GM18858 (cell line): ENCODE results near the gene STYXL2.

Experiments
- ATAC-seq: cut with Tn5 transposase; IDR thresholded peaks from one replicate; pipeline ENCODE4 v1.9.1; 2021; ENCODE audit not compliant: unreplicated experiment

The STYXL2 gene

DNA sequence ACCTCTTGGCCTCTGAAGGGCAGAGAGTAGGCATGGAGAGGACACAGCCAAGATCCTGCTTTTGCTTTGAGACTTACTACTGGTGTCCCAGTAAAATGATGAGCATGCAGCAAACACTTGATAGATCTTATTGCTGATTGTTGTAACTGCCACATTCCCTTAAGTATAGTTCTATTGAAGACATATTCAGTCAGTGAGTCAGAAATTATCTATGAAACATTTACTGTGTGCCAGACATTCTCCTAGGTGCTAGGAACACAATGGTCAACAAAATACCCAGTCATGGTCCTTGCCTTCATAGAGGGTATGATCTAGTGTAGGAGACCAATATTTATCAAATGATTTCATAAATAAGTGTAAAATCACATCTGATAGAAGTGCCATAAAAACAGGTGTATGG lies 13.6 kb downstream of the STYXL2 start:
- no peak for ATAC-seq

DNA sequence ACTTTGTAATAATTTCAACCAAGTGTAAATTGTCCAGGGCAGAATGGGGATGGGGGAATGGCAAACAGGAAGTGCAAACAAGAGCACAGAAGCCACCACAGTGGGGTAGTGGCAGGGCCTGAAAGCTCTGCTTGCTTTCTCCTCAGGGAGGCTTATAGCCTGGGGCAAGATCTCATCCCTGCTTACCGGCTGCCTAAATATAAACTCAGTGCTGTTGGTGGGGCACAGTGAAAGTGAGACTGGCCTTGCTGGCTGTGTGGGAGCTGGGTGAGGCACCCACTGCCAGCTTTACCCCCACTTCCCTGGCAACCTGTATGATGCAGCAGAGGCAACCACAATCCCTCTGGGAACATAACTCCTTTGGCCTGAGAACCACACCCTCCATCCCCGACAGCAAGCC lies 15.2 kb downstream of the STYXL2 start:
- no peak for ATAC-seq

DNA sequence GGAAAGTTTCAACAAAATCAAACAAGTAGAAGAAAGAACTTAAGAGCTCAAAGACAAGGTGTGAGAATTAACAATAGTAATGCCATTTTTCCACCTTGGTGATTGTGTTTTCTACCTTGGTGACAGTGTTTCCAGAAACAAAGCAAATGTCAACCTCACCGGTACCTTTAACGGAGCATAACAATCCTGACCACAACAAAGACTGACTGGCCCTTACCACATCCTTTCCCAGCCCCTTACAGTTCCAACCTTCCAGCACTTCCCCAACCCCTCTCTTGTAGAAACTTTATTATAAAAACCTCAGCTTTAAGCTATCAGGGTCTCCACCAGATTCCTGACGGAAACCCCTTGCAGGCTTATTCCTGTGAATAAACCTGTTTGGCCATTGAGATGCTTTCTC lies 16.7 kb downstream of the STYXL2 start:
- peak; percentile 45 for ATAC-seq

DNA sequence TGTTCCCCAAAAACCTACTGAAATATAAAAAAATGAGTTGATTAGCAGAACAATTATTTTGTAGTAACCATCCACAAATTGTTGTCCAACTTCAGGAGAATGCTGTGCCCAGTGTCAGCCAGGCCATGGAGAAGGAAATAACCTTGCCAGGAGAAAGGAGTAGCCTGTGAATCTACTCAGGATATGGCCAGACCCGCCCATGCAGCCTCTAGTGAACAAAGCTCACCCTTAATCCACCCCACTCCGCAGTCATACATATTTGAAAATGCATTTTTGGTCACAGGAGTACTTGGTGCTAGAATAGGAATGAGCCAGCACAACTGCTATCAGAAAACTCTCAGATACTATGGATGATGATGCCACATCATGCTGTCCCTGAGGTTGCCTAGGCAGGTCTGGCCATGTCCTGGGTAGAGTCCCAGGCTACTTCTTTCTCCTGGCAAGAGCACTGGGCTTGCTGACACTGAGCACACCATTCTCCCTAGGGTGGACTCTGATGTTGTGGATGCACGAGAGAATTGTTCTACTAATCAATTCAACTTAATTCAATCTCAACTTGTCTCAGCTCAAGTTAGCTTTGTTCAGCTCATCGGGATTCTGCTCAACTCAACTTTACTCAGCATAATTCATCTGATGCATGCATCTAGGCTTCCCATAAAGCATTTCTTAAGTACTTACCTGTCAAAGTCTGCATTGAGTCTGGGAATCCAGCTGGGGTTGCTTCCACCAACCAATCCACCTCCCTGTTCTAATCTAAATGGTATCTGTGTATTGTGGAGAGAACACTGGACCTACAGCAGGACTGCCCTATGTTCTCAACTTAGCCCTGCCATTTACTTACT lies 18.2 kb downstream of the STYXL2 start:
- ATAC-seq, result no peak

DNA sequence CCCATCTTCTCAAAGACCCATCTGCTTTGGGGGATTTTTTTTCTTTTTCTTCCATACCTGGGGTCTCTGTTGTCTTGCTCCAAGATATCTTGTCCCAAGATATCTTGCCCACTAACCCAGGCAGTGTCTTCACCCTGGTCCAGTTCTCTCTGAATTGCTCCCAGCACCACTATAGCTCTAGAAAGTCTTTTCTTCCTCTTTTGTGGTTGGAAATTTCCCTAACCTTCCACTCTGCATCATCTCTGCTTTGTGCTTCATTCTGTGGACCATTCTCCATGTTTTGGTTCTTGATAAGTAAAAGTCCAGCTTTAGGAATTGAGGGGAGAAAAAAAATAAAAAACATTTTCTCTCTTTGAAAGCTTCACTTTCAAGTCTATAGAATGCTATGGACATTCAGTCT lies 20.9 kb downstream of the STYXL2 start:
- no peak for ATAC-seq

DNA sequence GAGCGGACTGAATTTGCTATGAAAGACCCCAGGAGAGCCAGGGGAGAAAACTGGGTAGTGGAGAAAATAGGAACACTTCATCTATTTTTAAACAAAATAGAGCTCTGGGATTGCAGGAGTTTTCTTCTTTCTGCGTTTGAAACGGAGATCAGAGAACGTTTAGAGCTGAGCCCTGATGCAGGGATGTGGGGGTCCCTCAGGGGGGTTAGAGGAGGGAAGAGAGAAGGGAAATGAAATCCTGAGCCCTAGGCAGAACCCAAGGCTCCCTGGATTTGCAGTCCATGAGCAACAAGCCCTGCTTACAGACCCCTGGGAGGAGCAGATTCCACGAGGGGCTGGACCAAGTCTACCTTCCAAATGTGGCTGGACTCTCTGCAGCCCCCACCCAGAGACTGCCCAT lies 21.8 kb downstream of the STYXL2 start:
- no peak for ATAC-seq

DNA sequence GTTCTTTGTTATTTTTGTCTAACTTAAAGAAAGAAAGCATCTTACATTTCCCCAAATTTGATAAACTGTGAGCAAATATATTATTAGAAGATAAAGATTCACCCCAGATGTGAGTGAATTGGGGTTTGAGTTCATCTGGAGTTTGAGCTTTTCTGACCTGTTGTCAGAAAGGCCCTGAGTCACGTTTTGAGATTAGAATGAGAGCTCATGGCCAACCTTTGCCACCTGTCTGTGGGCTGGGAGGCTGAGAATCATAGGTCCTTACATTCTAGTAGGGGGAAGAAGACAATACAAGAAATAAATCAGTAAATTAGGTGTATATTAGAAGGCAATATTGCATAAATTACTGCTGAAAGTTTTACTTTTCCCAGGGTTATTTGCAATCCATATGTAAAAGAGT lies 22.3 kb downstream of the STYXL2 start:
- no peak for ATAC-seq

DNA sequence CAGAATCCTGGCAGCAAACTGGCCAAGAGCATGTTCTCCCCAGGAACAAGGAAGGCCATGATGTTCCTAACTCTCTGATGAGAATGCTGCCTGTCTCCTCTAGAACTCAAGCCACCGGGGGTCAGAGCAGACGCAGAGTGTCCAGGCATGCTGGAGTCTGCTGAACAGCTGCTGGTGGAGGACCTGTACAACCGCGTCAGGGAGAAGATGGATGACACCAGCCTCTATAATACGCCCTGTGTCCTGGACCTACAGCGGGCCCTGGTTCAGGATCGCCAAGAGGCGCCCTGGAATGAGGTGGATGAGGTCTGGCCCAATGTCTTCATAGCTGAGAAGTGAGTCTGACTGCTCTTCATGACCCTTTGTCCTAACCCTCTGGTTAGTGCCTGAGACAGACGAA lies 23.4 kb downstream of the STYXL2 start:
- no peak for ATAC-seq

DNA sequence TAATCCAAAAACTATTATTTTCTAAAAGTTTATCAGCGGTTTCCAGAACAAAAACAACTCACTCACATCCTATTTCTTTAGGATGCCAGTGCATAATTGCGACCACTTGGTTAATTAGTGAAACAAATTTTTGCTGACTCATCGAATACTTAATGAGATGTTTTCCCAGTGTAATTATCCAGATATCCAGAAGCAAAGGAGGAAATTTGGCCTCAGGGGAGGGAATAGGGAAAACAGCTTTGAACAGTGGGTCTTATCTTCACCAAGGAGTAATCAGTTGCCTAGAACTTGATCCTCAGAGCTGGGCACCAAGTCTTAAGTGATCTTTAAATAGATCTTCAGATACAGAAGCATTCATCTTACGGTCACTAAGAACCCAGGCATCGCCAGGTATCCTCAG lies 24.3 kb downstream of the STYXL2 start:
- ATAC-seq, result no peak

DNA sequence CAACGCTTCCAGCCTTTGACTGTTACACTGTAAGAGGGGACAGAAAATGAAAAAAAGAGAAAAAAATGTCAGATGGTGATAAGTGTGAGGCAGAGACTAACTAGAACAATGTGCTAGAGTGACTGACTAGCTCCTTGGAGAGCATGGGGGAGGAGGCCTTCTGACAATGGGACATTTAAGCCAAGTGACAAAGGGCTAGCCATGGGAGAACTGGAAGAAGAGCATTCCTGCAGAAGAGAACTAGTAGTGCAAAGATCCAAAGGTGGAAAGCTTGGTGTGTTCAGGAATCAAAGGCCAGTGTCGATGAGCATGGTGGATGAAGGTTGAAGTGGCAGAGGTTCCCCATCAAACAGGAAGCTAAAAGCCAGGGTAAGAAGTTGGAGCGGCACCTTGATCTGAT lies 25.8 kb downstream of the STYXL2 start:
- no peak for ATAC-seq

DNA sequence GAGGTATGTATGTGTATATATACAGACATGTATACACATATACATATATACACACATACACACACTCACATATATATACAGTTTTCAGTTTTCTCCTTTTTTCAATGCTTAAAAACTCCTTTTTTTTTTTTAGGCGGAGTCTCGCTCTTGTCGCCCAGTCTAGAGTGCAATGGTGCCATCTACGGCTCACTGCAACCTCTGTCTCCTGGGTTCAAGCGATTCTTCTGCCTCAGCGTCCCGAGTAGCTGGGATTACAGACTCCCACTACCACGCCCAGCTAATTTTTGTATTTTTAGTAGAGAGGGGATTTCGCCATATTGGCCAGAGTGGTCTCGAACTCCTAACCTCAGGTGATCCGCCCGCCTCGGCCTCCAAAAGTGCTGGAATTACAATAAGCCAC lies 27.0 kb downstream of the STYXL2 start:
- no peak for ATAC-seq

DNA sequence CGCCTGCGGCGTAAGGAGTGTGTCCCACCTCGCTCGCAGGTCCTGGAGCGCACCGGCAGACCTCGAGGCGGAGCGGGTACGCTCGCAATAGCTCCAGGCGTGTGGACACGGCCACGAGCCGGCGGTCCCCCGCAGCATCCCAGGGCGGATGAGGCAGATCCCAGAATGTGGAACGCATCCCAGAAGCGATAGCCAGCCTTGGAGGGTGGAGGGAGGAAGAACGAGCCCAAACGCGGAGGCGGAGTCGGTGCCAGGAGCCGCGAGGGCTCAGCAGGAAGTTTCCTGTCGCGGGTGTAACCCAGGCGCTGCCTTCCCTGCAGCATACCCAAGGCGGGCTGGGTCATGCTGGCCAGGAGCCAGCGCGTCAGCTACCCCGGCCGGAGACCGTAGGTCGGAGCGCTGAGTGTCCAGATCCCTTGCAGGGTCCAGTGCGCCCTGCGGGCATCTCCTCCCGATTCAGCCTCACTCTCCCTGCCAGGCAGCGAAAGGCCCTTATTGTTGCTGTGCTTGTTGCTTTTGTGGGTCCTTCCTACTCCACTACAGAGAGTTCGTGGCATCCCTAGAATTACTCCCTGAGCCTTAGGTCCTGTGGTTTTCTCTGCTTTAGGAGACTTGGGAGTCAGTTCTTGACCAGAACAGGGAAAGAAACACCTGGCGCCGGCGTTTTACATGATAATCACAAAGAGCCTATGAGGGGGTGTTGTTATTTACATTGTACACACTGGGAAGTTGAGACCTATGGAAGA lies 27.7 kb downstream of the STYXL2 start:
- ATAC-seq, result no peak

DNA sequence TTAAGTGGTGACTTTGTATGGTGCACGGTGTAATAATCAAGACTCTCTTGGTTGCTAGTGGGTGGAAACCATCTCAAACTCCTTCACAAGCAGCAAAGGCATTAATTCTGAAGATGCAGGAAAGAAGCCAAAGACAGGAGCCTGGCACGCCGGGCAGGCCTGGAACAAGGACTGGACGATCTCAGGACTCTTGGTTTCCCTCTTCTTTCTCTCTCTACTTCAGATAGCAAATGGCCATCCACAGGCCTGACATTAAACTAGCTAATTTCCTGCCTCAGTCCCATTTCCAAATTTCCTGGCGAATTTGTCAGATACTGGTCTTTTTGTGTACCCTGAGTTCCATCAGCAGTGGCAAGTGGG lies 28.2 kb downstream of the STYXL2 start:
- ATAC-seq, result no peak

DNA sequence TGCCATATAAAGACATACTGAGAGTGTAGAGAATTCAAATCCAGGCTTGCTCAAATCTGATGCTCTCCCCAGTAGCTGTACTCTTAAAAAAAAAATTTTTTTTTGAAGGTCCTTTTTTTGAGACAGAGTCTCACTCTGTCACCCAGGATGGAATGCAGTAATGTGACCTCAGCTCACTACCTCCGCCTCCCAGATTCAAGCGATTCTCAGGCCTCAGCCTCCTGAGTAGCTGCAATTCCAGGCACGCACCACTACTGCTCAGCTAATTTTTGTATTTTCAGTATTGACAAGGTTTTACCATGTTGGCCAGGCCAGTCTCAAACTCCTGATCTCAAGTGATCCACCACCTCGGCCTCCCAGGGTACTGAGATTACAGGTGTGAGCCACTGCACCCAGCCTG lies 28.7 kb downstream of the STYXL2 start:
- ATAC-seq, result no peak

DNA sequence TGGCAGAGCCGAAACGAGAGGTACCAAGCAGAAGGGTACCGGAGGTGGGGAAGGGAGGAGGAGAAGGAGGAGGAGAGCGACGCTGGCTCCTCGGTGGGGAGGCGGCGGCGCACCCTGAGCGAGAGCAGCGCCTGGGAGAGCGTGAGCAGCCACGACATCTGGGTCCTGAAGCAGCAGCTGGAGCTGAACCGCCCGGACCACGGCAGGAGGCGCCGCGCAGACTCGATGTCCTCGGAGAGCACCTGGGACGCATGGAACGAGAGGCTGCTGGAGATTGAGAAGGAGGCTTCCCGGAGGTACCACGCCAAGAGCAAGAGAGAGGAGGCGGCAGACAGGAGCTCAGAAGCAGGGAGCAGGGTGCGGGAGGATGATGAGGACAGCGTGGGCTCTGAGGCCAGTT lies 32.4 kb downstream of the STYXL2 start:
- no peak for ATAC-seq

DNA sequence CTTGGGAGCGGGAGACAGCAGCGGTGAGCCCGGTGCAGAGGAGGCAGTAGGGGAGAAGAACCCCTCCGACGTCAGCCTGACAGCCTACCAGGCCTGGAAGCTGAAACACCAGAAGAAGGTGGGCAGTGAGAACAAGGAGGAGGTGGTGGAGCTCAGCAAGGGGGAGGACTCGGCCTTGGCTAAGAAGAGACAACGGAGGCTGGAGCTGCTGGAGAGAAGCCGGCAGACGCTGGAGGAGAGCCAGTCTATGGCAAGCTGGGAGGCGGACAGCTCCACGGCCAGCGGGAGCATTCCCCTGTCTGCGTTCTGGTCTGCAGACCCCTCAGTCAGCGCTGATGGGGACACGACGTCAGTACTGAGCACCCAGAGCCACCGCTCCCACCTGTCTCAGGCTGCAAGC lies 32.9 kb downstream of the STYXL2 start:
- no peak for ATAC-seq

DNA sequence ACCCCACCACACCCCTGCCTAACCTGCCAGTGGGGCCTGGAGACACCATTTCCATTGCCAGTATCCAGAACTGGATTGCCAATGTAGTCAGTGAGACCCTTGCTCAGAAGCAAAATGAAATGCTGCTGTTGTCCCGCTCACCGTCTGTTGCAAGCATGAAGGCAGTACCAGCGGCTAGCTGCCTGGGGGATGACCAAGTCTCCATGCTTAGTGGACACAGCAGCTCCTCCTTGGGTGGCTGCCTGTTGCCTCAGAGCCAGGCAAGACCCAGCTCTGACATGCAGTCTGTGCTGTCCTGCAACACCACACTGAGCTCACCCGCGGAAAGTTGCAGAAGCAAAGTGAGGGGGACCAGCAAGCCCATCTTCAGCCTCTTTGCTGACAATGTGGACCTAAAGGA lies 33.4 kb downstream of the STYXL2 start:
- no peak for ATAC-seq

DNA sequence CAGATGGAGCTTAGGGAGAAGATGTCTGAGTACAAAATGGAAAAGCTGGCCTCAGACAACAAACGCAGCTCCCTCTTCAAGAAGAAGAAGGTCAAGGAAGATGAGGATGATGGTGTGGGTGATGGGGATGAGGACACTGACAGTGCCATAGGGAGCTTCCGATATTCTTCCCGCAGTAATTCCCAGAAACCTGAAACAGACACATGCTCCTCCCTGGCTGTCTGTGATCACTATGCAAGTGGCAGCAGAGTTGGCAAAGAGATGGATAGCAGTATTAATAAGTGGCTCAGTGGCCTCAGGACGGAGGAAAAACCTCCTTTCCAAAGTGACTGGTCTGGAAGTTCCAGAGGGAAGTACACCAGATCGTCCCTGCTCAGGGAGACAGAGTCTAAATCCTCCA lies 33.8 kb downstream of the STYXL2 start:
- no peak for ATAC-seq

DNA sequence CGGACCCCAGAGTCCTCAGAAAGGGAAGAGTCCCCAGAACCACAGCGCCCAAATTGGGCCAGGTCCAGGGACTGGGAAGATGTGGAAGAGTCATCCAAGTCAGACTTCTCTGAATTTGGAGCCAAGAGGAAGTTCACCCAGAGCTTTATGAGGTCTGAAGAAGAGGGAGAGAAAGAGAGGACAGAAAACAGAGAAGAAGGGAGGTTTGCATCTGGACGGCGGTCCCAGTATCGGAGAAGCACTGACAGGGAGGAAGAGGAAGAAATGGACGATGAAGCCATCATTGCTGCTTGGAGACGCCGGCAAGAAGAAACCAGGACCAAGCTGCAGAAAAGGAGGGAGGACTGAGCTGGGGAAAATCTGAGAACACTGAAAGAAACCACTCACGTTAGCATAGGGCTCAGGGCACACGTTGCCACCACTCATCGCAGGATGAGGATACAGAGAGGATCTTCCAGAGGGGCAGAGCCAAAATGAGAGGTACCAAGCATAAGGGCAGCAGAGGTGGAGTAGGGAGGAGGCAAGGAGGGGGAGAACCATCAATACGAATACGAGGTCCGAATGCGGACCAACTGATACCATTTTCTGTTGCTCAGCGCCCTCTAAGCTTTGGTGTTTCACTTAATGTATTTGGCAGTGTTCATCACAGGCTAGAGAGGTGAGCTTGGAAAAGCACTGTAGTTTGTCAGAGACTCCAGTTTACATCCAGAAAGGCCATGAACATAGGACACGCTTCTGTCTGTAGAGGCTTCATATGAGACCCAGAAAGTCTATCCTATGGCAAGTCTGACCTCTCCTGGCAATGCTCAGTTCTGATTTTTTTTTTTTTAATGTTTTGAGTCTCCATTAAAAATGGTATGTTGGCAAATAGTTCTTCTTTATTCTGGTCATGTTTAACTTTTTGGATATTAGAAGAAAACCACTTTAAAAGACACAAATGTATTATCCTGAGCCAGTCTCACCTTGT lies 34.7 kb downstream of the STYXL2 start:
- no peak for ATAC-seq

DNA sequence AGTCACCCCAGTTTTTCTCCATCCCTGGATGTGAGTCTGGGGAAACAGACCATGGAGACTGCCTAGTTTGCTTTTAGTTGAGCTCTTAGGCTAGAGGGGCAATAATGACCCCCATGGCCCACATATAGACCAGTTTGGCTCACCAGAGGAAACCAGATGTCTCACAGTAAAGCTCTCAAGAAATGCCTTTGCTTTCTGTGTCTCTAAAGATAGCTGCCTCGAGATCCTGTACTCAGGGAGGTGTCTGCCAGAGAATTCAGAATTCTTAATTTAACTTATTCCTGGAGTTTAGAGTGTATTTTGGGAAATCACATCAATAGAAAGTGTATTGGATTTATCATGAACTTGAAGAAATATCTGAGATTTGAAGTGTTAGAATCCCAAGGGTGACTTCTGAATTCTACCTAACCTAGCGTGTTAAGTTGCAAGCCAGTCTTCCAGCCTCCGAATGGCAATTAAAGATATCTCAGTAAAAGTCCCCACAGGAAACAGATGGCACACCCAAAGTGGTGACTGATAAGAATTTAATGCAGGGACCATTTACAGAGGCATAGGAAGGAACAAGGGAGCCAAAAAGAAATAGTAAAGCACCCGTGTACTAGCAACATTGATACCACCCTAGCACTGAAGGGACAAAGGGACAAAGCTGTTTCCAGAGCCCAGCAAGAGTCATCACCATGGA lies 37.1 kb downstream of the STYXL2 start:
- ATAC-seq, result no peak
